Measurements from ENCODE around the gene GRXCR2. TPM values are rescaled to one million over a fixed set of nuclear protein-coding genes. Genes with fewer than 3 reads are reported as not detected.

The GRXCR2 gene, protein sequence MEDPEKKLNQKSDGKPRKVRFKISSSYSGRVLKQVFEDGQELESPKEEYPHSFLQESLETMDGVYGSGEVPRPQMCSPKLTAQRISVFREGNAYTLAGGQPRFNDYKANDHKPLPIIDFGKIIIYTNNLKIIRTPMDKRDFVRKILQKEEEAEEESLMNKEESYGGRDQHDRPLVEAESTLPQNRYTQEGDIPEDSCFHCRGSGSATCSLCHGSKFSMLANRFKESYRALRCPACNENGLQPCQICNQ
- total RNA-seq (2014; rRNA removed; shearing (Covaris generic)): not detected in 2 replicates

DNA sequence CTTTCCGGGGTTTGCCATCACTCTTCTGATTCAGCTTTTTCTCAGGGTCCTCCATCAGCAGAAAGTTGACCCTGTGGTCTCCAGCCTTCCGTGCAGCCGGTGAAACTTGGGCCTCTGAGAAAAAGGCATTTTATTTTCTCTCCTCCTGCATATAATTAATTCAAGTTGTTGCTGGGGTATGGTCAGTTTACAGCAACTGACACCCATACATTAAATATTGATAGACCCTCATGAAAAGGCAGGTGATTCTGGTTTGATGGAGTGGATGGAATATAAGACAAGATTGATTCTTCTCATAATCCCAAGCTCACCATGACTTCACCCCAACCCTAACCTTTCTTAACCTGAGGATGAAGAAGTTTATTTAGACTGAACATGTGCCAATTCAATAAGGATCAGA, at the start of gene GRXCR2:
Gene GRXCR2 (minus strand): TSS at position 101 of the 400 bp plus-strand sequence. CDS start 46 bp downstream, at position 55.
- Histone ChIP-seq H3K9me3 (replicated peaks) (no peaks in the 10 kb centered on the region), H3K27ac (no peak within 1 kb of the TSS), H3K36me3 (no peaks in the 10 kb centered on the region), H3K27me3 (no peaks in the 10 kb centered on the region), H3K4me1 (no peaks in the 10 kb centered on the region), H3K4me3 (no peak within 1 kb of the TSS)
- no peak for DNase-seq

DNA sequence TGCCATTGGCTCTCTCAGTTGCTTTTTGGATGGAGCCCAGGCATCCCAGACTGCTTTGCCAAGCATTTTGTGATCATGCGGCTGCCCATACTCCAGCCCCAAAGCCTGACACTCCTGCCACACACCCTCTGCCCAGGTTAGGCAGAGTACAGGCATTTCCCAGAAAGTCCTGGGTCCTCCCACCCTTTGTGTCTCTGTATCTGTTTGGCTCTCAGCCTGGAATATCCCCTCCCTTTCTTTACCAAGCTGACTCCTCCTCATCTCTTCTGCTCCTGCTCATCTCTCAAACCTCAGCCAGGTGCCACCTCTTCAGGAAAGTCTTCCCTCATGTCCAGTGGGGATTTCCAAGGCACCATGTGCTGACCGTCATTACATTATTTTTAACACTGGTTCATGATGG, 49.2 kb upstream of the GRXCR2 start:
- no peak for DNase-seq
- H3K9me3 ChIP-seq (replicated peaks): no peaks in the 10 kb centered on the region
- no peaks in the 10 kb centered on the region for H3K4me1 ChIP-seq
- H3K36me3 ChIP-seq: no peaks in the 10 kb centered on the region
- no peaks in the 10 kb centered on the region for H3K27me3 ChIP-seq
- no peak overlapping the region for H3K27ac ChIP-seq
- no peak overlapping the region for H3K4me3 ChIP-seq

DNA sequence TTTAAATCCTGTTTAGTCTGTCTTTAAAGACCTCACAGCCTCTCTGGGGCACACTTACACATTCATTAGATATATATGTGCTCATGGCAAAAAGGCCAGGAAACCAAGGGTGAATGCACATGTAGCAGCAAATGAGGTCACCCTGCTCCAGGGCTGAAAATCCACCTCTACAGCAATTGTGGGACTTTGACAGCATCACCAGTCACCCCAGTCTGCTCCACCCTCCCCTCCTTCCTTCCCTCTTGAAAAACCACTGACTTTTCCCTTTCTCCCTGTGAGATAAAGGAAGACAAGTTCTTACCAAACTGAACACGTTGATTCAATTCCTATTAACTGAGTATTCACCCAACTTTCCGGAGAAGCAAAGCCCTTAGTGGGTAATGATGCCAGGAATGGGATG, 48.4 kb upstream of the GRXCR2 start:
- no peak for DNase-seq
- H3K4me3 ChIP-seq: no peak overlapping the region
- H3K9me3 ChIP-seq (replicated peaks): no peaks in the 10 kb centered on the region
- H3K36me3 ChIP-seq: no peaks in the 10 kb centered on the region
- no peaks in the 10 kb centered on the region for H3K27me3 ChIP-seq
- H3K27ac ChIP-seq: no peak overlapping the region
- H3K4me1 ChIP-seq: no peaks in the 10 kb centered on the region

DNA sequence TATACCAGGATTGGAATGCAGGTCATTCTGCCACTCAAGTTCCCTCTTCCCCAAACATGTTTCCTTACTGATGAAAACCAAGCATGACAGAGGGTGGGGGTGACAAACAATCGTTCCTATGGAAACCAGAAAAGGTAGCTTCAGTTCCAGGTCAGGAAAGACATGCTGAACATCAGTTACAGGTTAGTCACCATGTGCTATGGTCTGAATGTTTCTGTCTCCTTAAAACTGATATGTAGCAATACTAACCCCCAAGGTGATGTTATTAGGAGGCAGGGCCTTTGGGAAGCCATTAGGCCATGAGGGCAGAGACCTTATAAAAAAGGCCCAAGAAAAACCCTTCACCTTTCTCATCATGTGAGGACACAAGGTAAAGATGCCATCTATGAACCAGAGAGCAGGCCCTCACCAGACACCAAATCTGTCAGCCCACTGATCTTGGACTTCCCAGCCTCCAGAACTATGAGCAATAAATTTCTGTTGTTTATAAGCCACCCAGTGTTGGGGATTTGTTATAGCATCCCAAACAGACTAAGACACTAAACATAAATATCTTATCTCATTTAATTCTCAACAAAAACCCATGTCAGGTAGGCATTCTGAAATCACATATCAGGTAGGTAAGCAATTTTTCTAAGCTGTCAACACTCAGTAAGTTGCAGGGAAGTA, 47.9 kb upstream of the GRXCR2 start:
- Histone ChIP-seq H3K36me3 (no peaks in the 10 kb centered on the region), H3K9me3 (replicated peaks) (no peaks in the 10 kb centered on the region), H3K27ac (no peak overlapping the region), H3K27me3 (no peaks in the 10 kb centered on the region), H3K4me1 (no peaks in the 10 kb centered on the region), H3K4me3 (no peak overlapping the region)
- no peak for DNase-seq

DNA sequence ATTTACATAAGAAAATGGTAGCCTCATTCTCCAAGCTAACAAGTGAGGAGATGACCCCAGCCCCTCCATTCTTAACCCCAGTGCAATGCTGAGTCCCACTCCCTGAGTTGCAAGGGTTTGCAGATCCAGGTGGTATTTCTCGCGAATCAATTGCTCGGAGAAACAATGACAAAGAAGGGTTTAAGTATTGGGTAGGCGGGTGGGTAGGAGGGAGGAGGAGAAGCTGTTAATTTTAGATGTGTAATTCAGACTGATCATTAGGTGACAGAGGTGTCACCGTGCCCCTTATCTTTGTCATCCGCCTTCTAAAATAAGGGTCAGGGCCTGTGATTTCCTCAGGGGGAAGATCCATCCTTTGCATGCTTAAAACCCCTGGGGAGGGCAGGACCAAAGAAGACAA, 46.6 kb upstream of the GRXCR2 start:
- no peak overlapping the region for H3K4me3 ChIP-seq
- no peaks in the 10 kb centered on the region for H3K4me1 ChIP-seq
- H3K36me3 ChIP-seq: no peaks in the 10 kb centered on the region
- H3K27ac ChIP-seq: no peak overlapping the region
- H3K27me3 ChIP-seq: no peaks in the 10 kb centered on the region
- no peak for DNase-seq
- no peaks in the 10 kb centered on the region for H3K9me3 ChIP-seq (replicated peaks)

DNA sequence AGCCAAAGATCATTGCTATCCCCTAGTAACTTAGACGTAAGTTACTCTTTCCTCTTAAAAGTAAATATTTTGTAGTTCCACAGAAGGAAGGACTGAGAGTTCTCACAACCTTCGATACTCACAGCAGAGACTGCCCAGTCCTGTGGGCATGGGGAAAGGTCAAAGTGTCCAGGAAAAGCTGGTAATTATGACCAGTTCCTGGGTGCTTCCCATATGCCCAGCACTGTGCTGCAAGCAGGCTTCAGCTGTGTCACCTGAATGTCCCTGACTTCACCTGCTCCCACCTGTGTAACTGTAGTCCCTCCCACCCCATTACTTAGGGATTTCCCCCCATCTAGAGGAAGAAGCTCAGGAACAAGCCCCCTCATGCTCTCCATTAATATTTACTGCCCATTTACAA, 45.6 kb upstream of the GRXCR2 start:
- DNase-seq: no peak
- H3K27ac ChIP-seq: no peak overlapping the region
- H3K9me3 ChIP-seq (replicated peaks): no peaks in the 10 kb centered on the region
- H3K4me1 ChIP-seq: no peaks in the 10 kb centered on the region
- no peaks in the 10 kb centered on the region for H3K27me3 ChIP-seq
- H3K4me3 ChIP-seq: no peak overlapping the region
- no peaks in the 10 kb centered on the region for H3K36me3 ChIP-seq

DNA sequence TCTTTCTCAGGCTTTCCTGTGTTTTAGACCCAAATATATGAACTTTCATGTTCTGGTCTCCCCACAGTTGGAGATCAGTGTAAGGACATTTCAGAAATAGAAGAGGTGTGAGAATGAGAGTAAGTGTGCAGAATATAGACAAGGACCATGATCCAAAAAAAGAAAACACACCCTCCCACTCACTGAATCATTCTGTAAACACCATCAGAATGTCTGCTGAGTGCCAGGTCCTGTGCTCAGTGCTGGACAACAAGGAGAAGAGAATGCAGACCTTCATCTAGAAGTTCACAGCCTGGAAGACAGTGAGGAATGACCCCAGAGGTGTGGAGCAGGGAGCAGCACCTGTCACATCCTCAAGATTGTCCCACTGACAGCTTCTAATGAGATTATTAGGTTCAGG, 44.5 kb upstream of the GRXCR2 start:
- Histone ChIP-seq H3K27me3 (no peaks in the 10 kb centered on the region), H3K4me1 (no peaks in the 10 kb centered on the region), H3K4me3 (no peak overlapping the region), H3K36me3 (no peaks in the 10 kb centered on the region), H3K27ac (no peak overlapping the region), H3K9me3 (replicated peaks) (no peaks in the 10 kb centered on the region)
- DNase-seq: no peak

DNA sequence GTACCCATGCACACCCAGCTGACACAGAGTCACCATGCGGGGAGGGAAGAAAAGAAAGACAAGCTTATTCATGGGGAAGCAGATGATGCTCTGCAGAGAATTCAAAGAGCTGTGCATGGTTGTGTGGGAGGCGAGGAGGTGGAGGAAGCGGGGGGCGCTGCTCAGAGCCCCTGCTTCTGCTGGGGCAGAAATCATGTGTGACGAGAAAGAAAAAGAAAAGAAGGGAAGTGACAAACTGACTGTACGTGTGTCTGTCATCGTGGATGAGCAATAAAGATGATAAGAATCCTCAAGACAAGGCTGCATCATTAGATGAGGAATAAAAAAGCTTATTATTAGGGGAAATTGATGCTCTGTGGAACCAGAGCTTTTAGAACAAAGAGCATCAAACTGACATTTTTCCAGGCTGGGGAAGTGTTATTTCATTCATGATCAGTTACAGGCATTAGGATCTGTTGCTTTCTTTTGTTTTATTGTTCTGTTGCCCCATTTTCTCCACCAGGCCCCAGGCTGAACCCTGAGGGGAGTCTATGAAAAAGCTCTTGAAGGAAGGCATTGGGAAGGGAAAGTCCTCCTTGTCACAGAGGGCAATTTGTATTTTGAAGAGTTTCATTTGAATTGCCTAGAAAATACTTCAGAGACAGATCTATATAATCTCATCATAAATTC, 43.3 kb upstream of the GRXCR2 start:
- Histone ChIP-seq H3K36me3 (no peaks in the 10 kb centered on the region), H3K9me3 (replicated peaks) (no peaks in the 10 kb centered on the region), H3K27me3 (no peaks in the 10 kb centered on the region), H3K4me3 (no peak overlapping the region), H3K4me1 (no peaks in the 10 kb centered on the region), H3K27ac (no peak overlapping the region)
- no peak for DNase-seq

DNA sequence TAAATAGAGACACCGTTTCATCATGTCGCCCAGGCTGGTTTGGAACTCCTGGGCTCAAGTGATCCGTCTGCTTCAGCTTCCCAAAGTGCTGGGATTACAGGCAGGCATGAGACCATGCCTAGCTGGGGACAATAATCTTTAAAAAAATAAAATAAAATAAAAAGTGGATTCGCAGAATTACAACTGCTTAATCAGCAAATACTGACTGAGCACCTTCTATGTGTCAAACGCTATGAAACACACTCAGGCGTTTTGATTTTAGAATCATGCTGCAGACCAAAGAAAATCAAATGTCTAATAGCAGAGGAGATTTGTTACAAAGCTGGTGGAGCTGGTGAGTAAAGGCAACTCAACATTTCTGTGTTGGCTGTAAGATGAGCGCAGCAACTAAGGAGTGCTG, 40.9 kb upstream of the GRXCR2 start:
- Histone ChIP-seq H3K4me3 (no peak overlapping the region), H3K27me3 (no peaks in the 10 kb centered on the region)
- no peak for DNase-seq

DNA sequence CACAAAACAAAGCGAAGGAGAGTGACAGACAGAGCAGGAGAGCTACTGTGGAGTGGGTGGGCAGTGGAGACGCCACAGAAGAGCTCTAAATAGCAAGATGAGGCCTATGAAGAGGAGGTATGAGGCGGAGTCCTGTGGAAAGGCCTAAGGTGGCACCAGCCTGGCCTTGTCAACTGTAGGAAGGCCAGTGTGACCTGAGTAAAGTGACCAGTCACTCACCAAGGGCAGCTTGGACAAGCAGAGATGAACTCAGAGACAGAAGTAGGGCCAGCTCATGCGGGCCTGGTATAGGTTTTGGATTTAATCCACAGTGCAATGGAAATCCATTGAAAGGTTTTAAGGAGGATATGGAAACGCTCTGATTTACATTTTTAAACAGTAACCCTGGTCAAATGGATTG, 39.8 kb upstream of the GRXCR2 start:
- Histone ChIP-seq H3K36me3 (no peaks in the 10 kb centered on the region), H3K4me1 (no peaks in the 10 kb centered on the region), H3K9me3 (replicated peaks) (no peaks in the 10 kb centered on the region), H3K4me3 (no peak overlapping the region), H3K27ac (no peak overlapping the region), H3K27me3 (no peaks in the 10 kb centered on the region)
- no peak for DNase-seq

More for the DNA sequence above, 40.9 kb upstream of the GRXCR2 start:
- no peak overlapping the region for H3K27ac ChIP-seq
- no peaks in the 10 kb centered on the region for H3K9me3 ChIP-seq (replicated peaks)
- H3K4me1 ChIP-seq: no peaks in the 10 kb centered on the region
- H3K36me3 ChIP-seq: no peaks in the 10 kb centered on the region

DNA sequence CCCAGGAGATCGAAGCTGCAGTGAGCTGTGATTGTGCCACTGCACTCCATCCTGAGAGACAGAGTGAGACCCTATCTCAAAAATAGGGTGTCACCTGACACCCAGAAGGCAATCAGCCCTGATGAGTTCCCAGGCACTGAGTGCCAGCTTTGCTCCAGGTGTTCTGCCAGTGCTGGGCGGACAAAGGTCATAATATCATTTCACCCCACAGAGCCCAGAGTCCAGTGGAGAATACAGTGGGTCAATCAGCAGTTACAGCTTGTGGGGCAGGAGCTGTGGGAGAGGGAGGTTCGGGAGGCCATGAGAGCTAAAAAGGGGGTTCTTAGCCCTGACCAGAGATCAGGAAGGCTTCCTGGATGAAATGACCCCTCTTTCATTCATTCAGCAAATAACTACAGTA, 39.2 kb upstream of the GRXCR2 start:
- no peak overlapping the region for H3K4me3 ChIP-seq
- no peaks in the 10 kb centered on the region for H3K4me1 ChIP-seq
- no peak overlapping the region for H3K27ac ChIP-seq
- no peaks in the 10 kb centered on the region for H3K27me3 ChIP-seq
- DNase-seq: no peak
- H3K36me3 ChIP-seq: no peaks in the 10 kb centered on the region
- H3K9me3 ChIP-seq (replicated peaks): no peaks in the 10 kb centered on the region

DNA sequence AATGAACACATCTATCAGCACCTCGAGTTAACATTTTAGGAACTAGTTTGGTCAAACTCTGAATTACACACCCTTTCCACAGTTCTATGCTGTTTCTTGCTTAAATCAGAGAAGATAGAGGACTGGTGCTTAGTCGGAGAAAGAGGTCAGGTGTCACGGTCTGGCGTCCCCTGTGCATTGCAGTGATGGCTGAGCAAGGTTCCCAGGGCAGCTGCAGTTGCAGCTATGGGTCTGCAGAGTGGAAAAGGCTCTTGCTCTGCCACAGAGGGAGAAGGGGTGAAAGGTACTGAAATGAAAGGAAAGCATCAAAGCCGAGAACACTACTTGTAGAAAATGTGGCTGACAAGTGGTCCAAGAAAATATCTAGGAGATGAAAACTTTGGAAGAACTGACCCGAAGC, 38.4 kb upstream of the GRXCR2 start:
- no peak overlapping the region for H3K27ac ChIP-seq
- H3K4me3 ChIP-seq: no peak overlapping the region
- H3K36me3 ChIP-seq: no peaks in the 10 kb centered on the region
- H3K9me3 ChIP-seq (replicated peaks): no peaks in the 10 kb centered on the region
- H3K27me3 ChIP-seq: peaks cover 5% of the 10 kb centered on the region; the same call in 1 of the 2 replicates
- DNase-seq: no peak
- H3K4me1 ChIP-seq: no peaks in the 10 kb centered on the region

DNA sequence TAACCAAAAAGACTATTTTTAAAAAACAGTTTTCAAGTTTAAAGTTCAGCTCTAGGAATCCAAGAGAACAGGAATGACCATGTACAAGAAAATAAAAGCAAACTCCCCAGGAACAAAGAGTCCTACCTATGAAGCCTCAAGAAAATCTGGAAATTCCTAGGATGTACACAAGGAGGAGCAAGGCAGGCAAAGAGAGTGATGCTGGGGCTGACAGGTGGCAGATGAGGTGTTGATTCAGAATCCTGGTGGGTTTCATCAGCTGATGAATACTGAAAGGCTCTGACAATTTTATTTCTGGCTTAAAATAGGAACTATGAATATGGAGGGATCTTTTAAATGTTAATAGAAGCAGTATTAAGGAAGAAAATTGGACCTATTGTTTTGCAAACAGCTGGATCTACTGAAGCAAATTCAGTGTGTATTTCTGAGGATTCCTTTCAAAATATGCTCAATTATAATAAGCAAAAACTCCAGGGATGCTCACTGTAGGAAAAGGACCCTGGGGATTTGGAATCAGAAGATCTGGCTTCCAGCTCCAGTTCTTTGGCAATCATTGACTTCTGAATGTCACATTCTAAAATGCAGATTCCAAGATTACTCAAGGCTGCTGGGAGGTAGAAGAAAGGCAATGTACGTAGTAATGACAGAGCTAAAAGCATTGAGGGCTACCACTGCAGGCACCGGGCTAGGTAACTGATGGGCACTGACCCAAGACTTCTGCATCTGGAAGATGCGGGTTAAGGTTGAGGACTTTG, 35.6 kb upstream of the GRXCR2 start:
- H3K27me3 ChIP-seq: peaks cover 5% of the 10 kb centered on the region; the same call in 1 of the 2 replicates
- H3K9me3 ChIP-seq (replicated peaks): no peaks in the 10 kb centered on the region
- no peak overlapping the region for H3K4me3 ChIP-seq
- H3K4me1 ChIP-seq: no peaks in the 10 kb centered on the region
- H3K36me3 ChIP-seq: no peaks in the 10 kb centered on the region
- no peak overlapping the region for H3K27ac ChIP-seq
- DNase-seq: no peak

DNA sequence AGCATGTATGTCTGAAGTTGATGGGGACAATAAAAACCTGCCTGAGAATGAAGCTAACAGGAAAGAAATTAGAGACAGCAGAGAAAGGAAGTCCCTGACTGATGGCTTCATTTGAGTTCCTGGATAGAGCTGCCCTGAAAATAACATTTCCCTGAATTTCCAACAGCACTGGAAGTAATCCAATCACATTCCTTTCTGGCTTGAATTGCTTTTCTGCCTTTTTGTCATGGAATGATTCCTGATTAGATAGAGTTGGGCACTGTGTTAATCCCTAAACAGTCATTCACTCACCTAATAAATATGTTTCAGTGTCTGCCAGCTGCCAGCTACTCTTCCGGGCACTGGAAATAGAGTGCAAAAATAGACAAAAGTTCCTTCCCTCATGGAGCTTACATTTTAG, 33.6 kb upstream of the GRXCR2 start:
- Histone ChIP-seq H3K27ac (no peak overlapping the region), H3K4me3 (no peak overlapping the region), H3K27me3 (peaks cover 5% of the 10 kb centered on the region; the same call in 1 of the 2 replicates), H3K4me1 (no peaks in the 10 kb centered on the region), H3K36me3 (no peaks in the 10 kb centered on the region), H3K9me3 (replicated peaks) (no peaks in the 10 kb centered on the region)
- no peak for DNase-seq

DNA sequence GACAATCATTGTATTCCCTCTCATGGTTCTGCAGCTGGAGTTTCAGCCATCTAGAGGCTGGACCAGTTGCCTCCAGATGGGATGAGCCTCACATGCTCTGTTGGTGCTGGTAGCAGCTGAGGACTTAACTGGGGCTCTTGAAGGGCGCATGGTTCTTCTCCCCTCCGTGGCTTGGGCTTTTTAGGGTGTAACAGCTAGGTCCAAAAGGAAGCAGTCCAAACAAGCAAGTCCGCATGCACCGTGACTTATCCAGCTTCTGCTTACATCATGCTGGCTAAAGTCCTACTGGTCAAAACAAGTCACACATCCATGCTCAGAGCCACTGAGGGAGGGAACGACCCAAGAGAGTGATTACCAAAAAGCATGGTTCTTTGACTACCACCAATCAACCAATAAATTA, 31.9 kb upstream of the GRXCR2 start:
- Histone ChIP-seq H3K9me3 (replicated peaks) (no peaks in the 10 kb centered on the region), H3K27ac (no peak overlapping the region), H3K4me1 (no peaks in the 10 kb centered on the region)

More for the DNA sequence above, 31.9 kb upstream of the GRXCR2 start:
- H3K27me3 ChIP-seq: peaks cover 5% of the 10 kb centered on the region; the same call in 1 of the 2 replicates
- DNase-seq: no peak
- H3K36me3 ChIP-seq: no peaks in the 10 kb centered on the region
- no peak overlapping the region for H3K4me3 ChIP-seq

Data from SJCRH30 (cell line).